OCI-LY7 (cell line): ENCODE results near the gene OR6K2. TPM values are rescaled to one million over a fixed set of nuclear protein-coding genes. Genes with fewer than 3 reads are reported as not detected.

Experiments used
- BruUV-seq: library from RNA; stranded (reverse); fragments of 400-500 nt; replicated peaks from 2 replicates; lab custom pipeline; 2021; lab: Mats Ljungman, UMichigan
- CTCF ChIA-PET: fragments of 300-600 bp; sonication (Branson Sonifier 250); formaldehyde crosslinking; loops from one replicate; lab custom pipeline; 2022; ENCODE audit warnings: antibody characterized with exemption; ENCODE audit not compliant: unreplicated experiment; lab: Charles Lee
- POLR2A ChIA-PET: fragments of 300-600 bp; sonication (Branson Sonifier 250); formaldehyde crosslinking; loops from one replicate; lab custom pipeline; 2022; ENCODE audit warnings: antibody characterized with exemption; lab: Charles Lee
- DNase-seq: peaks from one replicate; pipeline ENCODE4 v3.0.0-alpha.2; 2015; ENCODE audit warnings: low spot score
- H2AFZ ChIP-seq: fragments of 200-600 bp; sonication (generic), shearing (Covaris generic); 2 replicates; pipeline ENCODE4 v1.6.1; 2014; ENCODE audit warnings: mild to moderate bottlenecking, antibody characterized with exemption, low read length, moderate library complexity
- H3K27ac ChIP-seq: fragments of 200-600 bp; sonication (generic); 2 replicates; pipeline ENCODE4 v1.5.1; 2014; ENCODE audit warnings: mixed run types, low read depth, mild to moderate bottlenecking, moderate library complexity, low read length, inconsistent platforms; ENCODE audit not compliant: poor library complexity, severe bottlenecking
- H3K36me3 ChIP-seq: fragments of 200-600 bp; sonication (generic); 2 replicates; pipeline ENCODE4 v1.6.1; 2014; ENCODE audit warnings: mild to moderate bottlenecking, antibody characterized with exemption, low read length, moderate library complexity, mixed read lengths; ENCODE audit not compliant: insufficient read depth
- H3K4me1 ChIP-seq: fragments of 200-600 bp; sonication (generic); 2 replicates; pipeline ENCODE4 v1.5.1; 2014; ENCODE audit warnings: mild to moderate bottlenecking, low read length; ENCODE audit not compliant: insufficient read depth, poor library complexity, severe bottlenecking
- H3K4me2 ChIP-seq: fragments of 200-600 bp; sonication (generic); 2 replicates; pipeline ENCODE4 v1.6.1; 2014; ENCODE audit warnings: mild to moderate bottlenecking, low read length
- H3K4me3 ChIP-seq: fragments of 200-600 bp; sonication (generic); 2 replicates; pipeline ENCODE4 v1.5.1; 2014; ENCODE audit warnings: mild to moderate bottlenecking, low read depth, low read length; ENCODE audit not compliant: poor library complexity, severe bottlenecking
- H3K79me2 ChIP-seq: fragments of 200-600 bp; sonication (generic); 2 replicates; pipeline ENCODE4 v1.6.1; 2016; ENCODE audit warnings: low read depth, mild to moderate bottlenecking, low read length, moderate library complexity, mixed read lengths; ENCODE audit not compliant: insufficient read depth
- H3K9me2 ChIP-seq: fragments of 200-600 bp; sonication (generic); 2 replicates; pipeline ENCODE4 v1.6.1; 2016; ENCODE audit warnings: mild to moderate bottlenecking, low read length, mixed read lengths; ENCODE audit not compliant: insufficient read depth
- H3K9me3 ChIP-seq: fragments of 200-600 bp; sonication (generic); 2 replicates; pipeline ENCODE4 v1.6.1; 2014; ENCODE audit warnings: mild to moderate bottlenecking, mixed run types, low read length, mixed read lengths
- H4K20me1 ChIP-seq: fragments of 200-600 bp; sonication (generic); 2 replicates; pipeline ENCODE4 v1.6.1; 2014; ENCODE audit warnings: mild to moderate bottlenecking, antibody characterized with exemption, low read length, moderate library complexity, mixed read lengths; ENCODE audit not compliant: insufficient read depth
- EZH2phosphoT487 ChIP-seq: fragments of 200-600 bp; sonication (generic); IDR thresholded peaks from 2 replicates; pipeline ENCODE4 v1.6.1; 2018; ENCODE audit warnings: low read depth, borderline replicate concordance, mild to moderate bottlenecking, mixed run types, antibody characterized with exemption, low read length, moderate library complexity, mixed read lengths
- intact Hi-C: fragments of 100-400 bp; cut with micrococcal nuclease; formaldehyde crosslinking; loops from one replicate; pipeline ENCODE4 v1.10.0; 2022; ENCODE audit not compliant: unreplicated experiment
- total RNA-seq, 2 experiments: library from RNA; depleted of rRNA in 1 of 2; stranded (reverse); fragments of >200 nt in 1 of 2; shearing (Covaris generic) in 1 of 2; gene quantifications; 2 replicates each; pipeline ENCODE4 v1.2.3, GENCODE V29; 2014 to 2022
- TF ChIP-seq, protein P1 (sequence below): fragments of 200-600 bp; sonication (generic); conservative IDR thresholded peaks from 2 replicates; pipeline ENCODE4 v1.5.1; 2014; ENCODE audit warnings: mild to moderate bottlenecking, antibody characterized with exemption, low read length, moderate library complexity, mixed read lengths

OR6K2 gene
- total RNA-seq, 2 experiments from 2014 or later: not detected

DNA sequence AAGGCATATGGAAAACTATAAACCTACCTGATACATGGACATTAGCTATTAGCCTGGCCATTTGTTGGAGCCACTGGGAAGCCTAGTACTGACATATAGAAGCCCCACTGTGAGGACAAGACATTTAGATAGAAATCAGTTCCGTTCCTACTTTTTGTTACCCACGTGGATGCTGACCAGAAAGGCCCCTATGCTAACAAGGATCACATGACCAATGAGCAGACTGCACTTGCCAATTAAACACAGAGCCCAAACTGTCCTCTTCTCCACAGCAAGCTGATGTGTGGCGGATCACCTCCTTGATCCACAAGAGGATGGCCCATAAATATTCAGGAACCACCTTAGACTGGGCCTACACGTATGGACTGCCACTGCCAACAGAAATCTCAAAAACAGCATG is 31.3 kb upstream of the OR6K2 start:
- H3K27ac ChIP-seq: no peak overlapping the region
- no peak for DNase-seq
- no peak overlapping the region for H2AFZ ChIP-seq
- no peak for TF ChIP-seq EZH2phosphoT487
- TF ChIP-seq, protein P1, sequence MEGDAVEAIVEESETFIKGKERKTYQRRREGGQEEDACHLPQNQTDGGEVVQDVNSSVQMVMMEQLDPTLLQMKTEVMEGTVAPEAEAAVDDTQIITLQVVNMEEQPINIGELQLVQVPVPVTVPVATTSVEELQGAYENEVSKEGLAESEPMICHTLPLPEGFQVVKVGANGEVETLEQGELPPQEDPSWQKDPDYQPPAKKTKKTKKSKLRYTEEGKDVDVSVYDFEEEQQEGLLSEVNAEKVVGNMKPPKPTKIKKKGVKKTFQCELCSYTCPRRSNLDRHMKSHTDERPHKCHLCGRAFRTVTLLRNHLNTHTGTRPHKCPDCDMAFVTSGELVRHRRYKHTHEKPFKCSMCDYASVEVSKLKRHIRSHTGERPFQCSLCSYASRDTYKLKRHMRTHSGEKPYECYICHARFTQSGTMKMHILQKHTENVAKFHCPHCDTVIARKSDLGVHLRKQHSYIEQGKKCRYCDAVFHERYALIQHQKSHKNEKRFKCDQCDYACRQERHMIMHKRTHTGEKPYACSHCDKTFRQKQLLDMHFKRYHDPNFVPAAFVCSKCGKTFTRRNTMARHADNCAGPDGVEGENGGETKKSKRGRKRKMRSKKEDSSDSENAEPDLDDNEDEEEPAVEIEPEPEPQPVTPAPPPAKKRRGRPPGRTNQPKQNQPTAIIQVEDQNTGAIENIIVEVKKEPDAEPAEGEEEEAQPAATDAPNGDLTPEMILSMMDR: no peak
- no TSS peak for BruUV-seq
- intact Hi-C loops: no loop called here
- H3K36me3 ChIP-seq: no peaks in the 10 kb centered on the region
- no peaks in the 10 kb centered on the region for H3K79me2 ChIP-seq
- H3K4me2 ChIP-seq: no peak overlapping the region
- CTCF ChIA-PET: no interaction called here
- no peak overlapping the region for H3K4me3 ChIP-seq
- H3K9me2 ChIP-seq: no peaks in the 10 kb centered on the region
- H4K20me1 ChIP-seq: no peaks in the 10 kb centered on the region
- H3K4me1 ChIP-seq: no peaks in the 10 kb centered on the region
- no peaks in the 10 kb centered on the region for H3K9me3 ChIP-seq
- POLR2A ChIA-PET: interaction anchor here (0.9 kb wide), 1 partner anchor 11 kb away, joined by 3 read pairs; the partner anchor contains the start of gene OR6K3

DNA sequence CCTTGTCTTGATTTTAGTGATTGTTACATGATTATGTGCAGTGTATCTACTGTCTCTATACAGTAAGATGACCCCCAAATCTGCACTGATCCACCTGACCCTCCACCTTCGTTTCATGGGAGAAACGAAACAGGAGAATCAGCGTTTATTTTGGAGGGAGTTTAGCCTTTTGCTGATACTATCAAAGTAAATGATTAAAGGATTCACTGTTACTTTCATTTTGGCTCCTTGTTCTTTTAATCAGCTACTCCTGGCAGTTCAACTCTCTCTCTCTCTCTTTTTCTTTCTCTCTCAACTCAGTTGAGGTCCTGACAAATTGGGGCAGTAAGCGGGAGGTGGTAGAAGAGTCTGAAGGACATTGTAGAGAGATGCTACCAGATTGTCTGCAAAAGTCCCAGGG is 30.0 kb upstream of the OR6K2 start:
- no peaks in the 10 kb centered on the region for H3K9me2 ChIP-seq
- intact Hi-C loops: no loop called here

More for the DNA sequence above, 30.0 kb upstream of the OR6K2 start:
- ChIA-PET POLR2A (interaction anchor here (1.1 kb wide), 1 partner anchor 13 kb away, joined by 6 read pairs; no protein-coding TSS in a partner anchor), CTCF (no interaction called here)
- Histone ChIP-seq H3K4me1 (no peaks in the 10 kb centered on the region), H3K36me3 (no peaks in the 10 kb centered on the region), H3K4me2 (no peak overlapping the region), H3K4me3 (no peak overlapping the region), H3K9me3 (no peaks in the 10 kb centered on the region), H3K79me2 (no peaks in the 10 kb centered on the region), H2AFZ (no peak overlapping the region), H4K20me1 (no peaks in the 10 kb centered on the region), H3K27ac (no peak overlapping the region)
- TF ChIP-seq, protein P1: no peak
- TF ChIP-seq EZH2phosphoT487: no peak
- no TSS peak for BruUV-seq
- no peak for DNase-seq
